ENCODE results near the gene LGI4.

DNA sequence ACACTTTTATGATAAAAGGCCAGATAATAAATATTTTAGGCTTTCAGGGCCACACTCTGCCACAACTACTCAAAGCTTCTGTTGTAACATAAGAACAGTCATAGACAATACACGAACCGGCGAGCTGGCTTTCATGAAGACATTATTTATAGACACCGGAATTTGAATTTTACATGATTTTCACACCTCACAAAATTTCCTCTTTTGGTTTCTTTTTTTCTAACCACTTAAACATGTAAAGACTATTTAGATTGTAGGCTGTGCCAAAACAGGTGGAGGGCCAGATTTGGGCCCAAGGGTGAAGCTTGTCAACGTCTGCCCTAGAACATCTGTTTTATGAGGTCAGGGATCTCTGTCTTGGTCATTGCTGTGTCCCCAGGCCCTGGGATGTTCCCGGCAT lies 48.9 kb downstream of the LGI4 start:
- TF ChIP-seq CTCF (IDR thresholded peaks at IDR 0.05; ENCODE audit: insufficient read depth, low read length), result no peak
- TF ChIP-seq SPI1 (IDR thresholded peaks at IDR 0.05; ENCODE audit: borderline replicate concordance, low read depth), result no peak
- no peak for TF ChIP-seq POLR2AphosphoS5 (IDR thresholded peaks at IDR 0.05; ENCODE audit: low read depth)
